ENCODE data around the gene PAK5.

Gene PAK5

DNA sequence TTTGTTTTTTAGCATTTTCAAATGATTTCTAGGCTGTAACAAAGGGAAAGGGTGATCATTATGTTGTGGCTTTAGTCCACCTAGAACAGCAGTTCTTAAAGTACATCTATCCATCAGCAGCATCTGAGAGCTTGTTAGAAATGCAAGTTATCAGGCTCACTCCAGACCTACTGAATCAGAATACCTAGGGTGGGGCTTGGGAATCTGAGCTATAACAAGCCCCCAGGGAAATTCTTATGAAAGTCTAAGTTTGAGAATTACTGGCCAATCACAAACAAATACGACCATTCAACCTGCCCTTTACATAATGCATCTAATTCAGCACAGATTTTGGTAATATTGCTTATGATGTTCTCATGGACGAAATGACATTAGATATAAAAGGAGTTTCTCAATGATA is 201.0 kb downstream of the PAK5 start:
- Histone ChIP-seq H3K4me1 (ENCODE audit: control insufficient read depth, insufficient read depth, low read length) (no peaks in the 10 kb centered on the region), H3K27me3 (replicated peaks; ENCODE audit: control insufficient read depth, insufficient read depth, low read length) (peaks cover 5% of the 10 kb centered on the region), H3K9me3 (ENCODE audit: control insufficient read depth, low read length) (no peaks in the 10 kb centered on the region), H3K4me3 (ENCODE audit: low read length) (no peak overlapping the region), H3K36me3 (ENCODE audit: control insufficient read depth, insufficient read depth, low read length, severe bottlenecking) (no peaks in the 10 kb centered on the region), H3K9ac (ENCODE audit: low read length) (no peak overlapping the region)
- no peak for DNase-seq (ENCODE audit: low read depth)

DNA sequence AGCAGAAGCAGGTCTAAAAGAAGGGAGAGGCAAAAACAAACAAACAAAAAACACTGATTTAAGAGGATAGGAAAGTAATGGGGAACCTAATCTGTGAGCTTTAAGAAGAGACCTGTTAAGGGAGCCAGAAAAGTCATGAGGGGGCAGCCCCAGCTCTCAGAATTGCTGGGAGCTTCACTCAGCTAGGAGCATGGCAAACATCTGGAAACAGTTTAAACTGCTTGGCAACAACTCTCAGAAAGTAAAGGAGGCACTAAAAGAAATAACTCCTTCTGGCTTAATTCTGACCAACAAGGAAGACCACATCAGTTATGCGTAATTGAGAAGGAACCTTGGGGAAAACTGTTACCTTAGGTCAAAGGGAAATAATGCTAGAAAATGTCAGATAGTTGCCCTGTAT is 203.1 kb downstream of the PAK5 start:
- DNase-seq (ENCODE audit: low read depth) = peak; percentile 61
- peaks cover 10% of the 10 kb centered on the region for H3K27me3 ChIP-seq (replicated peaks; ENCODE audit: control insufficient read depth, insufficient read depth, low read length)
- H3K36me3 ChIP-seq (ENCODE audit: control insufficient read depth, insufficient read depth, low read length, severe bottlenecking) = no peaks in the 10 kb centered on the region
- H3K9me3 ChIP-seq (ENCODE audit: control insufficient read depth, low read length) = no peaks in the 10 kb centered on the region
- no peak overlapping the region for H3K4me3 ChIP-seq (ENCODE audit: low read length)
- no peak overlapping the region for H3K9ac ChIP-seq (ENCODE audit: low read length)
- no peaks in the 10 kb centered on the region for H3K4me1 ChIP-seq (ENCODE audit: control insufficient read depth, insufficient read depth, low read length)

- DNase-seq (ENCODE audit: low read depth) = no peak
- H3K27me3 ChIP-seq (replicated peaks; ENCODE audit: control insufficient read depth, insufficient read depth, low read length) = peaks cover 20% of the 10 kb centered on the region
- H3K4me3 ChIP-seq (ENCODE audit: low read length) = no peak overlapping the region
- no peak overlapping the region for H3K9ac ChIP-seq (ENCODE audit: low read length)
- H3K9me3 ChIP-seq (ENCODE audit: control insufficient read depth, low read length) = no peaks in the 10 kb centered on the region
- H3K36me3 ChIP-seq (ENCODE audit: control insufficient read depth, insufficient read depth, low read length, severe bottlenecking) = no peaks in the 10 kb centered on the region
- no peaks in the 10 kb centered on the region for H3K4me1 ChIP-seq (ENCODE audit: control insufficient read depth, insufficient read depth, low read length)
Measured at GRCh38 chr20:9634327-9634726, 204.5 kb downstream of the PAK5 start.

DNA sequence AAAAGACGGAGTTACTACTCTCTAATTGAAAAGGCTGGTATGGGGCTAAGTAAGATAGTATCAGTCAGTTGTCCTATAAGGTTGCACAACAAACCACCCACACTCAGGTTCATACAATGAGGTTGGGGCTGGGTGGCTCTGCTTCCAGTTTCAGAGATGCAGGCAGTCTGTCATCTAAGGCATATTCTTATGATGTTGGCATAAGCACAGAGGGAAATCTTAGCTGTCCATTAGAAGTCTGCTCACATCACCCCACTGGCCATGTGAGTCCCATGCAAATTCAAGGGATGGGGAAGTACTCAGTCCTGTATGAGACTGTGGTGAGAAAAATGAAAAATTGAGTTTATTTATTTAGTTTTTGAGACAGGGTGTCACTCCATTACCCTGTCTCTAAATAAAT is 205.9 kb downstream of the PAK5 start:
- Histone ChIP-seq H3K27me3 (replicated peaks; ENCODE audit: control insufficient read depth, insufficient read depth, low read length) (peaks cover 22% of the 10 kb centered on the region), H3K4me1 (ENCODE audit: control insufficient read depth, insufficient read depth, low read length) (no peaks in the 10 kb centered on the region)
- DNase-seq (ENCODE audit: low read depth) = no peak

GRCh38 chr20:9632265-9632664 is 206.6 kb downstream of the PAK5 start:
- no peaks in the 10 kb centered on the region for H3K9me3 ChIP-seq (ENCODE audit: control insufficient read depth, low read length)
- H3K4me1 ChIP-seq (ENCODE audit: control insufficient read depth, insufficient read depth, low read length) = no peaks in the 10 kb centered on the region
- no peak overlapping the region for H3K4me3 ChIP-seq (ENCODE audit: low read length)
- DNase-seq (ENCODE audit: low read depth) = no peak
- peaks cover 22% of the 10 kb centered on the region for H3K27me3 ChIP-seq (replicated peaks; ENCODE audit: control insufficient read depth, insufficient read depth, low read length)
- no peak overlapping the region for H3K9ac ChIP-seq (ENCODE audit: low read length)
- H3K36me3 ChIP-seq (ENCODE audit: control insufficient read depth, insufficient read depth, low read length, severe bottlenecking) = no peaks in the 10 kb centered on the region

More for the DNA sequence above, 205.9 kb downstream of the PAK5 start:
- Histone ChIP-seq H3K9ac (ENCODE audit: low read length) (no peak overlapping the region), H3K4me3 (ENCODE audit: low read length) (no peak overlapping the region), H3K36me3 (ENCODE audit: control insufficient read depth, insufficient read depth, low read length, severe bottlenecking) (no peaks in the 10 kb centered on the region), H3K9me3 (ENCODE audit: control insufficient read depth, low read length) (no peaks in the 10 kb centered on the region)

GRCh38 chr20:9630554-9630953 is 208.3 kb downstream of the PAK5 start:
- H3K27me3 ChIP-seq (replicated peaks; ENCODE audit: control insufficient read depth, insufficient read depth, low read length) = peaks cover 22% of the 10 kb centered on the region
- H3K4me1 ChIP-seq (ENCODE audit: control insufficient read depth, insufficient read depth, low read length) = no peaks in the 10 kb centered on the region
- H3K9me3 ChIP-seq (ENCODE audit: control insufficient read depth, low read length) = no peaks in the 10 kb centered on the region
- no peak for DNase-seq (ENCODE audit: low read depth)
- no peak overlapping the region for H3K9ac ChIP-seq (ENCODE audit: low read length)
- H3K4me3 ChIP-seq (ENCODE audit: low read length) = no peak overlapping the region
- H3K36me3 ChIP-seq (ENCODE audit: control insufficient read depth, insufficient read depth, low read length, severe bottlenecking) = no peaks in the 10 kb centered on the region

- Histone ChIP-seq H3K9ac (ENCODE audit: low read length) (no peak overlapping the region), H3K27me3 (replicated peaks; ENCODE audit: control insufficient read depth, insufficient read depth, low read length) (peaks cover 22% of the 10 kb centered on the region), H3K4me3 (ENCODE audit: low read length) (no peak overlapping the region), H3K9me3 (ENCODE audit: control insufficient read depth, low read length) (no peaks in the 10 kb centered on the region), H3K4me1 (ENCODE audit: control insufficient read depth, insufficient read depth, low read length) (no peaks in the 10 kb centered on the region), H3K36me3 (ENCODE audit: control insufficient read depth, insufficient read depth, low read length, severe bottlenecking) (no peaks in the 10 kb centered on the region)
- DNase-seq (ENCODE audit: low read depth) = no peak
Measured at GRCh38 chr20:9629831-9630230, 209.0 kb downstream of the PAK5 start.

GRCh38 chr20:9628589-9628988 is 210.3 kb downstream of the PAK5 start:
- Histone ChIP-seq H3K36me3 (ENCODE audit: control insufficient read depth, insufficient read depth, low read length, severe bottlenecking) (no peaks in the 10 kb centered on the region), H3K9me3 (ENCODE audit: control insufficient read depth, low read length) (peaks cover 6% of the 10 kb centered on the region), H3K27me3 (replicated peaks; ENCODE audit: control insufficient read depth, insufficient read depth, low read length) (peaks cover 22% of the 10 kb centered on the region), H3K4me3 (ENCODE audit: low read length) (no peak overlapping the region), H3K9ac (ENCODE audit: low read length) (no peak overlapping the region), H3K4me1 (ENCODE audit: control insufficient read depth, insufficient read depth, low read length) (no peaks in the 10 kb centered on the region)
- no peak for DNase-seq (ENCODE audit: low read depth)

DNA sequence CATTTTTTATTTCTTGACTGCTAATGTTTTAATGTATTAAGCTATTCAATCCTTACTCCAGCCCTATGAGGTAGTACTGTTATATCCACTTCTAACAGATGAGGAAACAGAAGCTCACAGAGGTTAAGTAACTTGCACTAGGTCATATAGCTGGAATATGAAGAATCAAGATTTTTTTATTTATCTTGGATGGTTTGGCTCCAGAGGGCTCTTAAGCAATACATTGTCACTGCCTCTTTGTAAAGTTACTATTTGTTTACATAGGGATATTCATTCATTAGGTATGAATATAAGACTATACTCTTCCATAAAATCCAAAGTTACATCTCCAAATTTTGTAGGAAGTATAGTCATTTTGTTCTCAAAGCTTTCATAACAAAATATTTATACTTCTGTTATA is 210.7 kb downstream of the PAK5 start:
- Histone ChIP-seq H3K9me3 (ENCODE audit: control insufficient read depth, low read length) (peaks cover 11% of the 10 kb centered on the region), H3K4me1 (ENCODE audit: control insufficient read depth, insufficient read depth, low read length) (no peaks in the 10 kb centered on the region), H3K27me3 (replicated peaks; ENCODE audit: control insufficient read depth, insufficient read depth, low read length) (peaks cover 22% of the 10 kb centered on the region), H3K4me3 (ENCODE audit: low read length) (no peak overlapping the region), H3K9ac (ENCODE audit: low read length) (no peak overlapping the region), H3K36me3 (ENCODE audit: control insufficient read depth, insufficient read depth, low read length, severe bottlenecking) (no peaks in the 10 kb centered on the region)
- DNase-seq (ENCODE audit: low read depth) = no peak

- no peaks in the 10 kb centered on the region for H3K36me3 ChIP-seq (ENCODE audit: control insufficient read depth, insufficient read depth, low read length, severe bottlenecking)
- H3K27me3 ChIP-seq (replicated peaks; ENCODE audit: control insufficient read depth, insufficient read depth, low read length) = peaks cover 25% of the 10 kb centered on the region
- H3K4me1 ChIP-seq (ENCODE audit: control insufficient read depth, insufficient read depth, low read length) = no peaks in the 10 kb centered on the region
- H3K9me3 ChIP-seq (ENCODE audit: control insufficient read depth, low read length) = peaks cover 20% of the 10 kb centered on the region
- H3K9ac ChIP-seq (ENCODE audit: low read length) = no peak overlapping the region
- H3K4me3 ChIP-seq (ENCODE audit: low read length) = no peak overlapping the region
- no peak for DNase-seq (ENCODE audit: low read depth)
Measured at GRCh38 chr20:9627219-9627618, 211.7 kb downstream of the PAK5 start.

DNA sequence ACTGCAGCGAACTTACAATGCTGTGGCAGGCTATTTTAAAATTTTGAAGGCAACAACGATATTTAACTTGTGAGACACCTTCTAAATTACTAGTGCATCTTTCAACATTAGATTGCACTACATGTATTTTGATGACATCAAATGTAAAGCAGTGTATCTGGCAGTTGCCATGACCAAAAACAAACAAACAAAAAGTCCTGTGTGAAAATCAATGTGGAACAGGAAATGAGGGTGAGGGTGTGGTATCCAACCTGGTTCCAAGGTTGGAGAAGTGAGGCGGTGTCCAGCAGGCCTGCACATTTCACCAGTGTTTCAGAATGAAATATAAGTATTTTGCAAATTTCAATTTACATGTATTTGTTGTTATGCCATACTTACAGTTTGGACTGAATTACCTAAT is 212.5 kb downstream of the PAK5 start:
- Histone ChIP-seq H3K9me3 (ENCODE audit: control insufficient read depth, low read length) (peaks cover 20% of the 10 kb centered on the region), H3K4me3 (ENCODE audit: low read length) (no peak overlapping the region), H3K27me3 (replicated peaks; ENCODE audit: control insufficient read depth, insufficient read depth, low read length) (peaks cover 23% of the 10 kb centered on the region), H3K36me3 (ENCODE audit: control insufficient read depth, insufficient read depth, low read length, severe bottlenecking) (no peaks in the 10 kb centered on the region), H3K4me1 (ENCODE audit: control insufficient read depth, insufficient read depth, low read length) (no peaks in the 10 kb centered on the region), H3K9ac (ENCODE audit: low read length) (no peak overlapping the region)
- DNase-seq (ENCODE audit: low read depth) = no peak

GRCh38 chr20:9617940-9618339 is 220.9 kb downstream of the PAK5 start:
- Histone ChIP-seq H3K4me3 (ENCODE audit: low read length) (no peak overlapping the region), H3K36me3 (ENCODE audit: control insufficient read depth, insufficient read depth, low read length, severe bottlenecking) (no peaks in the 10 kb centered on the region), H3K9ac (ENCODE audit: low read length) (no peak overlapping the region), H3K4me1 (ENCODE audit: control insufficient read depth, insufficient read depth, low read length) (peaks cover 7% of the 10 kb centered on the region), H3K27me3 (replicated peaks; ENCODE audit: control insufficient read depth, insufficient read depth, low read length) (peaks cover 19% of the 10 kb centered on the region), H3K9me3 (ENCODE audit: control insufficient read depth, low read length) (peaks cover 7% of the 10 kb centered on the region)
- peak; percentile 57 for DNase-seq (ENCODE audit: low read depth)

All from adipocyte (in vitro differentiated cells).